ENCODE data around the gene PDE6B. TPM values are rescaled to one million over a fixed set of nuclear protein-coding genes. Genes with fewer than 3 reads are reported as not detected.

The PDE6B gene
- total RNA-seq, 1 experiment from 2014 or later, result 12.7 TPM

GRCh38 chr4:623914-624566, 1.3 kb upstream of the PDE6B start:
- DNase-seq, result peak; percentile 79
- no peak overlapping the region for H3K4me3 ChIP-seq (ENCODE audit: insufficient read depth, low read depth, low read length)
- no peaks in the 10 kb centered on the region for H3K36me3 ChIP-seq (replicated peaks; ENCODE audit: control insufficient read depth, insufficient read depth, low read length)
- H3K27me3 ChIP-seq (ENCODE audit: control insufficient read depth, insufficient read depth, low read length), result no peaks in the 10 kb centered on the region

GRCh38 chr4:625631-626161, 323 bp downstream of the PDE6B start:
- DNase-seq, result no peak
- Histone ChIP-seq H3K27me3 (ENCODE audit: control insufficient read depth, insufficient read depth, low read length) (no peaks in the 10 kb centered on the region), H3K36me3 (replicated peaks; ENCODE audit: control insufficient read depth, insufficient read depth, low read length) (no peaks in the 10 kb centered on the region)

GRCh38 chr4:626201-627091, 1.1 kb downstream of the PDE6B start:
- peak; percentile 58 for DNase-seq
- Histone ChIP-seq H3K27me3 (ENCODE audit: control insufficient read depth, insufficient read depth, low read length) (no peaks in the 10 kb centered on the region), H3K4me3 (ENCODE audit: insufficient read depth, low read depth, low read length) (no peak overlapping the region), H3K36me3 (replicated peaks; ENCODE audit: control insufficient read depth, insufficient read depth, low read length) (no peaks in the 10 kb centered on the region)

More at GRCh38 chr4:625631-626161, 323 bp downstream of the PDE6B start:
- H3K4me3 ChIP-seq (ENCODE audit: insufficient read depth, low read depth, low read length), result no peak overlapping the region

GRCh38 chr4:627347-628125, 2.2 kb downstream of the PDE6B start:
- no peaks in the 10 kb centered on the region for H3K36me3 ChIP-seq (replicated peaks; ENCODE audit: control insufficient read depth, insufficient read depth, low read length)
- H3K4me3 ChIP-seq (ENCODE audit: insufficient read depth, low read depth, low read length), result no peak overlapping the region
- no peaks in the 10 kb centered on the region for H3K27me3 ChIP-seq (ENCODE audit: control insufficient read depth, insufficient read depth, low read length)
- peak; percentile 50 for DNase-seq

GRCh38 chr4:628311-628741, 3.0 kb downstream of the PDE6B start:
- Histone ChIP-seq H3K27me3 (ENCODE audit: control insufficient read depth, insufficient read depth, low read length) (no peaks in the 10 kb centered on the region), H3K36me3 (replicated peaks; ENCODE audit: control insufficient read depth, insufficient read depth, low read length) (no peaks in the 10 kb centered on the region), H3K4me3 (ENCODE audit: insufficient read depth, low read depth, low read length) (no peak overlapping the region)
- DNase-seq, result peak; percentile 59

- peak; percentile 52 for DNase-seq
- Histone ChIP-seq H3K27me3 (ENCODE audit: control insufficient read depth, insufficient read depth, low read length) (no peaks in the 10 kb centered on the region), H3K4me3 (ENCODE audit: insufficient read depth, low read depth, low read length) (no peak overlapping the region), H3K36me3 (replicated peaks; ENCODE audit: control insufficient read depth, insufficient read depth, low read length) (no peaks in the 10 kb centered on the region)
These were observed 3.7 kb downstream of the PDE6B start for GRCh38 chr4:628821-629635.

- H3K36me3 ChIP-seq (replicated peaks; ENCODE audit: control insufficient read depth, insufficient read depth, low read length), result no peaks in the 10 kb centered on the region
- H3K27me3 ChIP-seq (ENCODE audit: control insufficient read depth, insufficient read depth, low read length), result no peaks in the 10 kb centered on the region
- H3K4me3 ChIP-seq (ENCODE audit: insufficient read depth, low read depth, low read length), result no peak overlapping the region
- no peak for DNase-seq
These were observed 4.2 kb downstream of the PDE6B start for GRCh38 chr4:629636-629914.

GRCh38 chr4:629915-630641, 4.7 kb downstream of the PDE6B start:
- H3K27me3 ChIP-seq (ENCODE audit: control insufficient read depth, insufficient read depth, low read length), result no peaks in the 10 kb centered on the region
- DNase-seq, result peak; percentile 64
- H3K36me3 ChIP-seq (replicated peaks; ENCODE audit: control insufficient read depth, insufficient read depth, low read length), result no peaks in the 10 kb centered on the region
- no peak overlapping the region for H3K4me3 ChIP-seq (ENCODE audit: insufficient read depth, low read depth, low read length)

GRCh38 chr4:630656-631055, 5.3 kb downstream of the PDE6B start:
- no peaks in the 10 kb centered on the region for H3K27me3 ChIP-seq (ENCODE audit: control insufficient read depth, insufficient read depth, low read length)
- DNase-seq, result peak; percentile 38
- no peaks in the 10 kb centered on the region for H3K36me3 ChIP-seq (replicated peaks; ENCODE audit: control insufficient read depth, insufficient read depth, low read length)
- H3K4me3 ChIP-seq (ENCODE audit: insufficient read depth, low read depth, low read length), result no peak overlapping the region

GRCh38 chr4:632196-632790, 6.9 kb downstream of the PDE6B start:
- H3K4me3 ChIP-seq (ENCODE audit: insufficient read depth, low read depth, low read length), result no peak overlapping the region
- H3K27me3 ChIP-seq (ENCODE audit: control insufficient read depth, insufficient read depth, low read length), result no peaks in the 10 kb centered on the region
- H3K36me3 ChIP-seq (replicated peaks; ENCODE audit: control insufficient read depth, insufficient read depth, low read length), result no peaks in the 10 kb centered on the region
- DNase-seq, result peak; percentile 17

GRCh38 chr4:632926-633325, 7.6 kb downstream of the PDE6B start:
- no peaks in the 10 kb centered on the region for H3K27me3 ChIP-seq (ENCODE audit: control insufficient read depth, insufficient read depth, low read length)
- H3K36me3 ChIP-seq (replicated peaks; ENCODE audit: control insufficient read depth, insufficient read depth, low read length), result no peaks in the 10 kb centered on the region
- H3K4me3 ChIP-seq (ENCODE audit: insufficient read depth, low read depth, low read length), result no peak overlapping the region
- peak; percentile 34 for DNase-seq

- DNase-seq, result no peak
- no peak overlapping the region for H3K4me3 ChIP-seq (ENCODE audit: insufficient read depth, low read depth, low read length)
- no peaks in the 10 kb centered on the region for H3K36me3 ChIP-seq (replicated peaks; ENCODE audit: control insufficient read depth, insufficient read depth, low read length)
- H3K27me3 ChIP-seq (ENCODE audit: control insufficient read depth, insufficient read depth, low read length), result no peaks in the 10 kb centered on the region
These were observed 8.0 kb downstream of the PDE6B start for GRCh38 chr4:633406-633805.

GRCh38 chr4:633976-634598, 8.7 kb downstream of the PDE6B start:
- Histone ChIP-seq H3K4me3 (ENCODE audit: insufficient read depth, low read depth, low read length) (no peak overlapping the region), H3K27me3 (ENCODE audit: control insufficient read depth, insufficient read depth, low read length) (no peaks in the 10 kb centered on the region), H3K36me3 (replicated peaks; ENCODE audit: control insufficient read depth, insufficient read depth, low read length) (no peaks in the 10 kb centered on the region)
- DNase-seq, result peak; percentile 70
